ENCODE measurements around the gene SLC15A3. TPM values are rescaled to one million over a fixed set of nuclear protein-coding genes. Genes with fewer than 3 reads are reported as not detected.
A peak's percentile ranks its signal among the peaks of the same experiment; 100 is the strongest.

The SLC15A3 gene
- total and polyA plus RNA-seq, 8 donors = 2.0 to 25.3 (median 6.1) TPM

GRCh38 chr11:60945295-60945667, 6.7 kb downstream of the SLC15A3 start:
- Histone ChIP-seq H3K27ac (no peak overlapping the region), H3K36me3 (no peaks in the 10 kb centered on the region), H3K9me3 (no peaks in the 10 kb centered on the region), H3K4me1 (peaks cover 0 to under 1% (median 0%) of the 10 kb centered on the region in 3 donors), H3K27me3 (no peaks in the 10 kb centered on the region), H3K4me3 (no peak overlapping the region)
- WGBS, 2 donors = 74 to 84% methylated on average over 5 of the region's 5 CpGs
- TF ChIP-seq CTCF (IDR thresholded peaks at IDR 0.05) = no peak
- intact Hi-C loops (cut with DNase I) = no loop called here
- DNase-seq (no peak), FAIRE-seq (no peak), ATAC-seq (no peak)

- H3K9me3 ChIP-seq = no peaks in the 10 kb centered on the region
- no peak overlapping the region for H3K27ac ChIP-seq
- no peaks in the 10 kb centered on the region for H3K27me3 ChIP-seq
- peak in 1 of 4 donors; percentile 26 for ATAC-seq
- WGBS, 2 donors = 82 to 84% methylated on average over 11 of the region's 11 CpGs
- no peak for DNase-seq
- FAIRE-seq = no peak
- H3K4me3 ChIP-seq = no peak overlapping the region
- intact Hi-C loops (cut with DNase I) = no loop called here
- no peaks in the 10 kb centered on the region for H3K36me3 ChIP-seq
- no peak for TF ChIP-seq CTCF (IDR thresholded peaks at IDR 0.05)
- peaks cover 0 to 3% (median 3%) of the 10 kb centered on the region in 3 donors for H3K4me1 ChIP-seq
Observed at GRCh38 chr11:60944490-60945294, 7.3 kb downstream of the SLC15A3 start.

GRCh38 chr11:60942970-60943565, 8.9 kb downstream of the SLC15A3 start:
- H3K4me3 ChIP-seq = no peak overlapping the region

GRCh38 chr11:60942219-60942618, 9.8 kb downstream of the SLC15A3 start:
- no peak for ATAC-seq
- no peak for DNase-seq
- WGBS, 2 donors = 90 to 95% methylated on average over 4 of the region's 4 CpGs
- H3K9me3 ChIP-seq = no peaks in the 10 kb centered on the region
- H3K27ac ChIP-seq = no peak overlapping the region
- no peak for TF ChIP-seq CTCF (IDR thresholded peaks at IDR 0.05)
- intact Hi-C loops (cut with DNase I) = no loop called here
- H3K27me3 ChIP-seq = no peaks in the 10 kb centered on the region
- no peak for FAIRE-seq
- H3K36me3 ChIP-seq = no peaks in the 10 kb centered on the region
- no peak overlapping the region for H3K4me3 ChIP-seq
- H3K4me1 ChIP-seq = peaks cover 0 to 3% (median 3%) of the 10 kb centered on the region in 3 donors

More at GRCh38 chr11:60942970-60943565, 8.9 kb downstream of the SLC15A3 start:
- no peaks in the 10 kb centered on the region for H3K9me3 ChIP-seq
- H3K27ac ChIP-seq = peak overlapping the region in 3 of 4 donors; percentile 33 to 59 (median 52)
- WGBS, 2 donors = 34 to 41% methylated on average over 9 of the region's 9 CpGs
- TF ChIP-seq CTCF (IDR thresholded peaks at IDR 0.05) = no peak
- intact Hi-C loops (cut with DNase I) = no loop called here
- DNase-seq (peak in 2 of 6 donors; percentile 36 to 53), ATAC-seq (peak; percentile 63 to 78 (median 74)), FAIRE-seq (no peak)
- H3K4me1 ChIP-seq = peaks cover 0 to 3% (median 3%) of the 10 kb centered on the region in 3 donors
- H3K36me3 ChIP-seq = no peaks in the 10 kb centered on the region
- H3K27me3 ChIP-seq = no peaks in the 10 kb centered on the region
